Measurements from ENCODE around the gene RASGEF1C. TPM values are rescaled to one million over a fixed set of nuclear protein-coding genes. Genes with fewer than 3 reads are reported as not detected.
A peak's percentile ranks its signal among the peaks of the same experiment; 100 is the strongest.

Gene RASGEF1C
- total RNA-seq, 6 experiments from 2014 or later = 0.64 TPM; not detected in 5

- no peak overlapping the region for H3K27ac ChIP-seq
- H3K4me1 ChIP-seq = no peaks in the 10 kb centered on the region
- TF ChIP-seq CTCF (IDR thresholded peaks at IDR 0.05) (no peak), POLR2A (IDR thresholded peaks at IDR 0.05) (no peak)
- no peaks in the 10 kb centered on the region for H3K9me3 ChIP-seq
- no peaks in the 10 kb centered on the region for H3K36me3 ChIP-seq
- DNase-seq = no peak
- no peak overlapping the region for H3K4me3 ChIP-seq
- no peaks in the 10 kb centered on the region for H3K27me3 ChIP-seq
- ATAC-seq = no peak
- intact Hi-C loops (cut with DNase I) = loop anchor here in 1 of 2 donors (10.0 kb wide), 1 partner anchor 186 kb away; no protein-coding TSS in a partner anchor
- WGBS (ENCODE audit: insufficient coverage, low coverage, low lambda C conversion rate, missing lambda C conversion rate) = 14% methylated on average over 2 of the region's 11 CpGs
These were observed 69.9 kb downstream of the RASGEF1C start for GRCh38 chr5:180138976-180139730.

- 62% methylated on average over 8 of the region's 12 CpGs for WGBS (ENCODE audit: insufficient coverage, low coverage, low lambda C conversion rate, missing lambda C conversion rate)
- ATAC-seq = no peak
- intact Hi-C loops (cut with DNase I) = loop anchor here in 1 of 2 donors (10.0 kb wide), 1 partner anchor 186 kb away; no protein-coding TSS in a partner anchor
- no peaks in the 10 kb centered on the region for H3K27me3 ChIP-seq
- TF ChIP-seq CTCF (IDR thresholded peaks at IDR 0.05) (no peak), POLR2A (IDR thresholded peaks at IDR 0.05) (no peak)
- no peaks in the 10 kb centered on the region for H3K9me3 ChIP-seq
- H3K4me1 ChIP-seq = no peaks in the 10 kb centered on the region
- no peak for DNase-seq
- H3K36me3 ChIP-seq = no peaks in the 10 kb centered on the region
- no peak overlapping the region for H3K4me3 ChIP-seq
- H3K27ac ChIP-seq = no peak overlapping the region
These were observed 70.6 kb downstream of the RASGEF1C start for GRCh38 chr5:180138214-180138975.

GRCh38 chr5:180137401-180138213 is 71.4 kb downstream of the RASGEF1C start:
- peak in 1 of 3 donors; percentile 45 for DNase-seq

More at GRCh38 chr5:180137401-180138213, 71.4 kb downstream of the RASGEF1C start:
- Histone ChIP-seq H3K36me3 (no peaks in the 10 kb centered on the region), H3K4me3 (no peak overlapping the region), H3K27ac (no peak overlapping the region), H3K4me1 (no peaks in the 10 kb centered on the region), H3K27me3 (no peaks in the 10 kb centered on the region), H3K9me3 (no peaks in the 10 kb centered on the region)
- TF ChIP-seq POLR2A (IDR thresholded peaks at IDR 0.05) (no peak), CTCF (IDR thresholded peaks at IDR 0.05) (no peak)
- WGBS (ENCODE audit: insufficient coverage, low coverage, low lambda C conversion rate, missing lambda C conversion rate) = 79% methylated on average over 7 of the region's 24 CpGs
- no peak for ATAC-seq
- intact Hi-C loops (cut with DNase I) = loop anchor here in 1 of 2 donors (10.0 kb wide), 1 partner anchor 187 kb away; no protein-coding TSS in a partner anchor
